ENCODE data around the gene ANXA7. TPM values are rescaled to one million over a fixed set of nuclear protein-coding genes. Genes with fewer than 3 reads are reported as not detected.

ANXA7 gene
- 10 to 100 TPM; 22.7 to 46.2 TPM for total RNA-seq

DNA sequence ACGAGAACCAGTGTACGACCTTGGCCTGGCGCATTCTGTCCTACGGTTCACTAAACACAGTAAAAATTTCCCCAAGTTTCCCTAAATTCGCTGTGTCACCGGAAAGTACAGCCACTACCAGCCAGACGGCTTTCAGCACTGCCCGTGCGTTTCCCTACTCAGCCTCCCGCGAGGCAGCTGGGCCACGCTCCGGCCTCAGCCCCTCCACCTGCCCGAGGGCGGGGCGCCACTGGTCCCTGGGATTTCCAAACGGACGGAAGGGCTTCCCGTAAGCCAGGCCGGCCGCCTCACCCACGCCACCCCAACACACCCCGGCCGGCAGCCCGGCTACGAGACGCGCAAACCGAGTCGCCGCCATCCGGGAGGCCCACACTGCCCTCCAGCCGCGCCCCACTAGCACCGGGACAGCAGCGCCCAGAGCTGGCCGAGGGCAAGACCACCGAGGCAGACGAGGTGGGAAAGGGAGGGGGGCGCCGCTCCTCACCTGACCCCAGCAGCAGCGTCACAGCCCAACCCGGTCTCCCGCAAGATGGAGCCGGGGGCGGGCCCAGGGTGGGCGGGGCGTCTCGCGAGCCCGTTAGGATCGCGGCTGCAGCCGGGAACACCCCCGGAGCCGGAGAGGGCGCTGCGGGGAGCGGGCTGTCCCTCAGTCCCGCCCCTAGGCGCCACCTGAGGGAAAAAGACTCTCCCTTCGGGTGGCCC lies at the start of gene ANXA7:
ANXA7 (minus strand) TSS at position 531 of the 702 bp plus-strand sequence. CDS start 13,202 bp downstream, outside the sequence.
- intact Hi-C loops (cut with DNase I), result no loop called here
- peaks cover 36% of the 10 kb centered on the region for H3K4me1 ChIP-seq
- no peaks in the 10 kb centered on the region for H3K9me3 ChIP-seq
- 0 to 1% methylated on average over 4 to 48 of the region's 62 CpGs for WGBS, 2 donors
- peak within 1 kb of the TSS; percentile 81 to 86 for H3K4me3 ChIP-seq
- TF ChIP-seq, protein P1, sequence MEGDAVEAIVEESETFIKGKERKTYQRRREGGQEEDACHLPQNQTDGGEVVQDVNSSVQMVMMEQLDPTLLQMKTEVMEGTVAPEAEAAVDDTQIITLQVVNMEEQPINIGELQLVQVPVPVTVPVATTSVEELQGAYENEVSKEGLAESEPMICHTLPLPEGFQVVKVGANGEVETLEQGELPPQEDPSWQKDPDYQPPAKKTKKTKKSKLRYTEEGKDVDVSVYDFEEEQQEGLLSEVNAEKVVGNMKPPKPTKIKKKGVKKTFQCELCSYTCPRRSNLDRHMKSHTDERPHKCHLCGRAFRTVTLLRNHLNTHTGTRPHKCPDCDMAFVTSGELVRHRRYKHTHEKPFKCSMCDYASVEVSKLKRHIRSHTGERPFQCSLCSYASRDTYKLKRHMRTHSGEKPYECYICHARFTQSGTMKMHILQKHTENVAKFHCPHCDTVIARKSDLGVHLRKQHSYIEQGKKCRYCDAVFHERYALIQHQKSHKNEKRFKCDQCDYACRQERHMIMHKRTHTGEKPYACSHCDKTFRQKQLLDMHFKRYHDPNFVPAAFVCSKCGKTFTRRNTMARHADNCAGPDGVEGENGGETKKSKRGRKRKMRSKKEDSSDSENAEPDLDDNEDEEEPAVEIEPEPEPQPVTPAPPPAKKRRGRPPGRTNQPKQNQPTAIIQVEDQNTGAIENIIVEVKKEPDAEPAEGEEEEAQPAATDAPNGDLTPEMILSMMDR (IDR thresholded peaks at IDR 0.05), result peak in 4 of 7 experiments; percentile 25 to 47 (median 38)
- TF ChIP-seq POLR2A (IDR thresholded peaks at IDR 0.05), result peak; percentile 80 to 92 (median 89)
- DNase-seq, result peak; percentile 95 to 97 (median 95)
- ATAC-seq, result peak; percentile 95
- H3K27ac ChIP-seq, result peak within 1 kb of the TSS; percentile 96 to 100 (median 98)
- no peaks in the 10 kb centered on the region for H3K27me3 ChIP-seq
- no peaks in the 10 kb centered on the region for H3K36me3 ChIP-seq (replicated peaks in 1 of 2; ENCODE audit: insufficient read depth in 1 of 2, low read depth in 2 of 2)

DNA sequence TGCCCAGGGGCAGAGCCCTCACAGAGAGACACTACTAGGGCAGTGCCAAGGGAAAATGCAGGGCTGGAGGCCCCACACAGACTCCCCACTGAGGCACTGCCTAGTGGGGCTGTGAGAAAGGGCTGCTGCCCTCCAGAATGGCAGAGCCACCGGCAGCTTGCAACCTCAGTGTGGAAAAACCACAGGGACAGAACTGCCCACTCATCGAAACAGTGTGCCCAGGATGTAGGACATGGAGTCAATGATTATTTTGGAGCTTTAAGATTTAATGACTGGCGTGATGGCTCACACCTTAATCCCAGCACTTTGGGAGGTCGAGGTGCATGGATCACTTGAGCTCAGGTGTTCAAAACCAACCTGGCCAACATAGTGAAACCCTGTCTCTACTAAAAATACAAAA lies 47.0 kb upstream of the ANXA7 start:
- no peaks in the 10 kb centered on the region for H3K36me3 ChIP-seq (replicated peaks in 1 of 2; ENCODE audit: insufficient read depth in 1 of 2, low read depth in 2 of 2)
- ATAC-seq, result no peak
- TF ChIP-seq, protein P1 (IDR thresholded peaks at IDR 0.05), result no peak
- TF ChIP-seq POLR2A (IDR thresholded peaks at IDR 0.05), result no peak

DNA sequence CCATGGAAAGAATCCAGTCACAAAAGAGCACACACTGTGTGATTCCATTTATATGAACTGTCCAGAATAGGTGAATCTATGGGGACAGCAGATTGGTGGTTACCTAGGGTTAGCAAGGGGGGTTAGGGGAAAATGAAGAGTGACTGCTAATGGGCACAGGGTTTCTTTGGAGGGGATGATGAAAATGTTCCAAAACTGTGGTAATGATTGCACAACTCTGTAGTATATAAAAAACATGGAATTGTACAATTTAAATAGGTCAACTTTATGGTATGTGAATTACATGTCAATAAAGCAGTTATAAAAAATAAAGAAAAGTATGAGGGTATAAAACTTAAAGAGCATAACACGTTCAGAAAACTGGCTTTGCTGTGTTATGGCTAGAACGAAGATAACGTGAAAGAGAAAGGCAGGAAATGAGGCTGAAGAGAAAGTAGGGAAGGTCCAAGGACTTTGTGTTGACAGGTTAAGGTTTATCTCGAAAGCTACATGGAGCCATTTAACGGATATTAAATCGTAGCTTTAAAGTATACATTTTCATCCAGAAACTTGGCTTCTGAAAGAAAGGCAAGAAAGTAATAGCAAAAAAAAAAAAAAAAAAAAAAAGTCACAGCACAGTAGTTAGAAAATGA lies 45.9 kb upstream of the ANXA7 start:
- WGBS, 2 donors, result 91 to 93% methylated on average over 6 of the region's 6 CpGs
- ATAC-seq, result no peak
- DNase-seq, result no peak
- no peak for TF ChIP-seq POLR2A (IDR thresholded peaks at IDR 0.05)
- TF ChIP-seq, protein P1 (IDR thresholded peaks at IDR 0.05), result no peak
- Histone ChIP-seq H3K4me1 (no peaks in the 10 kb centered on the region), H3K36me3 (replicated peaks in 1 of 2; ENCODE audit: insufficient read depth in 1 of 2, low read depth in 2 of 2) (no peaks in the 10 kb centered on the region), H3K4me3 (no peak overlapping the region), H3K27me3 (no peaks in the 10 kb centered on the region), H3K9me3 (no peaks in the 10 kb centered on the region), H3K27ac (no peak overlapping the region)
- intact Hi-C loops (cut with DNase I), result no loop called here

More for the DNA sequence above, 47.0 kb upstream of the ANXA7 start:
- Histone ChIP-seq H3K4me1 (no peaks in the 10 kb centered on the region), H3K4me3 (no peak overlapping the region), H3K27me3 (no peaks in the 10 kb centered on the region), H3K27ac (no peak overlapping the region), H3K9me3 (no peaks in the 10 kb centered on the region)
- intact Hi-C loops (cut with DNase I), result no loop called here
- DNase-seq, result no peak
- 95 to 97% methylated on average over 4 of the region's 4 CpGs for WGBS, 2 donors

DNA sequence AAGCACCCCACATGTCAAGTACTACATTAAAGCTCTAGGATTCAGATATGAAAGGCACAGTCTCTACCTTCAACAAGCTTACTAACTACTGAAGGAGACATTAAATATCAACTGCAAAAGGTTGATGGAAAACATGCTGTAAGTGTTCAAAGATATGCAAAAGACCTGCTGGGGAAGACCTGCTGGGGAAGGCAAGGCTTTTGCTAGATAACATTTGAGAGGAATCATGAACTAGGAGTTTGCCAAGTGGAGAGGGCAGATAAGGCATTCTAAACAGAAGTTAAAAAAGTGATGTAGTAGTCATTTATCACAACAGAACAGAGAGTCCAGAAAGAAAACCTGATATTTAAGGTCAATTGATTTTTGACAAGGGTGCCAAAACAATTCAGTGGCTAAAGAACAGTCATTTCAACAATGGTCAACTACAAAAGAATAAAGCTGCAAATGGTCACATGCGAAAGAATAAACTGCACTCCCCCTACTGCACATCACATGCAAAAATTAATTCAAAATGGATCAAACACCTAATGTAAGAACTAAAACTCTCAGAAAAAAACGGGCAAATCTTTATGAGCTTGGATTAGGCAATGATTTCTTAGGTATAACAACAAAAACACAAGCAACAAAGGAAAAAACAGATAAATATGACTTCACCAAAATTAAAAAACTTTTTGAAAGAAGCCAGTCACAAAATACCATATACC lies 42.5 kb upstream of the ANXA7 start:
- DNase-seq, result no peak
- WGBS, 2 donors, result 59 to 67% methylated on average over 2 of the region's 2 CpGs

More for the DNA sequence above, 42.5 kb upstream of the ANXA7 start:
- Histone ChIP-seq H3K9me3 (no peaks in the 10 kb centered on the region), H3K4me1 (no peaks in the 10 kb centered on the region), H3K27me3 (no peaks in the 10 kb centered on the region), H3K27ac (no peak overlapping the region), H3K36me3 (replicated peaks in 1 of 2; ENCODE audit: insufficient read depth in 1 of 2, low read depth in 2 of 2) (no peaks in the 10 kb centered on the region), H3K4me3 (no peak overlapping the region)
- TF ChIP-seq, protein P1 (IDR thresholded peaks at IDR 0.05), result no peak
- TF ChIP-seq POLR2A (IDR thresholded peaks at IDR 0.05), result no peak
- intact Hi-C loops (cut with DNase I), result no loop called here
- ATAC-seq, result no peak
